Mammary epithelial cell (primary cell): ENCODE data around the gene RBP4.

Experiments used
- CTCF ChIP-seq, 2 donors: IDR thresholded peaks in 1 of 2; conservative IDR thresholded peaks in 1 of 2; 2 replicates each; pipeline ENCODE4 v1.5.1; 2011 to 2012; ENCODE audit warnings: inconsistent platforms in 2 of 2, low read length in 2 of 2, mild to moderate bottlenecking in 2 of 2, control low read depth in 1 of 2, low read depth in 1 of 2; ENCODE audit not compliant: insufficient read depth in 1 of 2; ENCODE audit errors: extremely low read depth in 1 of 2
- EZH2 ChIP-seq: IDR thresholded peaks from 2 replicates; pipeline ENCODE4 v1.6.1; 2012; ENCODE audit warnings: low read length, inconsistent platforms, borderline replicate concordance

GRCh38 chr10:93597075-93597599 lies 3.9 kb downstream of the RBP4 start:
- TF ChIP-seq CTCF (conservative IDR thresholded peaks at IDR 0.05 in 1 of 2, IDR thresholded peaks at IDR 0.05 in 1 of 2; ENCODE audit: extremely low read depth in 1 of 2, insufficient read depth in 1 of 2, low read depth in 1 of 2, low read length in 2 of 2) = no peak
- no peak for TF ChIP-seq EZH2
